SK-N-MC (cell line): ENCODE results near the gene ABI2.

Experiments
- EZH2 ChIP-seq: fragments of 200-600 bp; sonication (generic); IDR thresholded peaks from one replicate; pipeline ENCODE4 v1.6.1; 2017; ENCODE audit warnings: antibody characterized with exemption
- FOXP2 ChIP-seq: optimal IDR thresholded peaks from 2 replicates; pipeline ENCODE3; 2011; ENCODE audit warnings: mild to moderate bottlenecking, moderate library complexity; ENCODE audit not compliant: insufficient read depth; ENCODE audit errors: extremely low read length, control extremely low read depth
- POLR2AphosphoS5 ChIP-seq: IDR thresholded peaks from 2 replicates; pipeline ENCODE4 v1.6.1; 2012; ENCODE audit warnings: mild to moderate bottlenecking, low read depth, low read length, borderline replicate concordance

DNA sequence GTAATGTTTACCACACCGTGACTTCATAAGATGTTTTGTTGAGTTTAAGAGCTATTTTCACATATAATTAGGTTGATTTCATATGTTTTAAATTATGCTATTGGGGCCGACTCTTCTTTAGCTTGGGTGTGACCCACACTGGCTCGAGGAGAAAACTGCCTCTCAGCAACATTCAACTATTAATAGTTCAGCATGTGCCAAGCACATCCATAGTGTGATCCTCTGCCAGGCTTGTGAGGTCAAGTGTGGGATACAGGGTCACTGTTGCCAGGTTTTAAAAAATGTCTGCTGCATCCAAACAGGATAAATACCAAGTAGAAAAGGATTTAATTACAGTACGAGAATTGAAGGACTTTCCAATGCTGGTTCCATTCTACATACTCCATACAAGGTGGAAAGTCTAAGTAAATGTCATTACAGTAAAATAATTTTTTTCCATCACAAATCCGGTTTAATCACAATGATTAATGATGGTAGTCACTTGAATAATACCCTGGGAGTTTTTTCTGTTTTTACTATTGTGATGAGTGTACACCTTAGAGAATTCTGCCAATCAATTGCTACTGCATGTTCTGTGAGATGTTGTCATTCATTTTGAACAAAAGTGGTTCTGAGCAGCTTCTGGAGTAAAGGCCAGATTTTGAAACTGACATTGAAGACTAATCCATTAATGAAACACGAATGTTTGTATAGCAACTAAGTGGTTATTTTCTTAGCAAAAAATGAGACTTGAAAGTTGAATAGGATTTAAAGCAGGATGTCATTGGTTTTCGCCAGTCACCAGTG is 84.5 kb downstream of the ABI2 start:
- TF ChIP-seq POLR2AphosphoS5 (no peak), EZH2 (no peak), FOXP2 (no peak)
